ENCODE results near the gene TCERG1L.
"Not testable (repeated sequence)": the region's sequence is repeated elsewhere in the genome, so short reads cannot be mapped to it uniquely, and the experiment has no call there.

TCERG1L gene

DNA sequence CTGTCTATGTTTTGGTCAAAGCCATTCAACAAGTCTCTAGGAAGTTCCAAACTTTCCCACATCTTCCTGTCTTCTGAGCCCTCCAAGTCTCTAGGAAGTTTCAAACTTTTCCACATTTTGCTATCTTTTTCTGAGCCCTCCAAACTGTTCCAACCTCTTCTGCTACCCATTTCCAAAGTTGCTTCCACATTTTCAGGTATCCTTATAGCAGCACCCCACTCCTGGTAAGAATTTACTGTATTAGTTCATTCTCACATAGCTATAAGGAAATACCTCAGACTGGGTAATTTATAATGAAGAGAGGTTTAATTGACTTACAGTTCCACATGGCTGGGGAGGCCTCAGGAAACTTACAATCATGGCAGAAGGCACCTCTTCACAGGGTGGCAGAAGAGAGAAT lies 159.1 kb downstream of the TCERG1L start:
- not testable (repeated sequence) for H3K4me1 ChIP-seq (ENCODE audit: control insufficient read depth, insufficient read depth, low read length); H3K27me3 ChIP-seq (ENCODE audit: control insufficient read depth in 1 of 2, insufficient read depth in 2 of 2, low read length in 2 of 2); H3K36me3 ChIP-seq (ENCODE audit: control insufficient read depth in 2 of 2, insufficient read depth in 2 of 2, low read length in 2 of 2); H3K4me3 ChIP-seq (ENCODE audit: low read length in 2 of 2); H3K9ac ChIP-seq (ENCODE audit: low read length in 2 of 2); H3K9me3 ChIP-seq (ENCODE audit: control insufficient read depth in 2 of 2, low read length in 2 of 2); H3K27ac ChIP-seq (ENCODE audit: low read length)

DNA sequence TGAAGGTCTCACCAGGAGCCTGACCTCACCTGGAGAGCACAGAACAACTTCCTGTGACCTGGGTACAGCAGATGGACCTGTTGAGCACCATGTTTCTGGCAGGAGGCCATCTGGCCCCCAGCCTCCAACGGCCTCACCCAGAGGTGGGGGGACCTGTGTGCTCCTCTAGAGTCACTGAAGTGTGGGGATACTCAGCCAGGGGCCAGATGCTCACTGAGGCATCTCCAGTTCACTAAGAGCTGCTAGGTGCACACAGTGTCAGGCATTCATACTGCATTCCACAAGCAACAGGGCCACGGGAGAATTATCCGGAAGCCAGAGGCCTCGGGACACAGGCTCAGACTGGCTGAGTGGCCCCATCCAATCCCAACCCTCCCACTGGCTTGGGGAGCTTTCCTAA lies 161.4 kb downstream of the TCERG1L start:
- Histone ChIP-seq H3K27me3 (ENCODE audit: control insufficient read depth in 1 of 2, insufficient read depth in 2 of 2, low read length in 2 of 2) (peaks cover 2% of the 10 kb centered on the region in 2 donors), H3K36me3 (ENCODE audit: control insufficient read depth in 2 of 2, insufficient read depth in 2 of 2, low read length in 2 of 2) (no peaks in the 10 kb centered on the region)

DNA sequence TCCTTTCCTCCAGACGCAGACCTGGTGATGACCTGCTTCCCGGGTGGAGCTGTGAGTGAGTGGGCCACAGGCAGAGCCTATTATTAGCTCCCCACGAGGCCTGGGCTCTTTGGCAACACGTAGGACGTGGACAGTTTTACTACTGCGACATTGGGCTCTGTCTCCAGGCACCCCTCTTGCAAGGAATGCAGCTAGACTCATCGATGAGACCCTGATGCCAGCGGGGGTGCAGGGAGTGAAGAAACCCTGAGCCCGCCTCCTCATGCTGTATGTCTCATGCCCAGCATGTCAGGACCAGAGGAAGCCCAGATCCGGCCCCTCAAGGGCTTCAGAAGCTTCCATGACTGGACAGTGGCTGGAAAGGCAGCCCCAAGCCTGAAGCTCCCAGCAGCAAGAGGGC lies 161.9 kb downstream of the TCERG1L start:
- no peak overlapping the region for H3K9ac ChIP-seq (ENCODE audit: low read length in 2 of 2)
- H3K27me3 ChIP-seq (ENCODE audit: control insufficient read depth in 1 of 2, insufficient read depth in 2 of 2, low read length in 2 of 2), result peaks cover 0 to 2% of the 10 kb centered on the region in 2 donors
- H3K36me3 ChIP-seq (ENCODE audit: control insufficient read depth in 2 of 2, insufficient read depth in 2 of 2, low read length in 2 of 2), result no peaks in the 10 kb centered on the region
- peaks cover 6 to 7% of the 10 kb centered on the region in 2 donors for H3K9me3 ChIP-seq (ENCODE audit: control insufficient read depth in 2 of 2, low read length in 2 of 2)
- no peak overlapping the region for H3K27ac ChIP-seq (ENCODE audit: low read length)
- no peak overlapping the region for H3K4me3 ChIP-seq (ENCODE audit: low read length in 2 of 2)
- no peaks in the 10 kb centered on the region for H3K4me1 ChIP-seq (ENCODE audit: control insufficient read depth, insufficient read depth, low read length)

More for the DNA sequence above, 161.4 kb downstream of the TCERG1L start:
- H3K27ac ChIP-seq (ENCODE audit: low read length), result no peak overlapping the region
- no peaks in the 10 kb centered on the region for H3K4me1 ChIP-seq (ENCODE audit: control insufficient read depth, insufficient read depth, low read length)
- no peak overlapping the region for H3K4me3 ChIP-seq (ENCODE audit: low read length in 2 of 2)
- peaks cover 6 to 7% of the 10 kb centered on the region in 2 donors for H3K9me3 ChIP-seq (ENCODE audit: control insufficient read depth in 2 of 2, low read length in 2 of 2)
- H3K9ac ChIP-seq (ENCODE audit: low read length in 2 of 2), result no peak overlapping the region

DNA sequence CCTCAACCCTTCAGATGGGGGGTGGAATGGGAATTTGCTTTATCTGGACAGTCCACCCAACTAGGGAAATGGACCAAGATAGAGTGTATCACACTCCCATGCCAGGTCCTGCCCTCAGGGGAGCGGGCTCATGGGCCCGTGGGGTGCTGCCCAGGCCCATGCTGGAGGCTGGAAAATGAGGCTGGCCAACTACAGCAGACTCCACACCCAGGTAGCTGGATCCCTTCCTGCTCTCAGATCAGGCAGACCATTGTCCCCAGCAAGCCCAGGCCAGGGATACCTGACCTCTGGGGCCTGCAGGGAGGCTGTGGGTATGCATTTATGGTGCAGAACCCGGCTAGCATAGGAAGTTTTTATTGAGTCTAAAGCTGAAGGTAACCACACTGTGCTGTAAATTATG lies 162.4 kb downstream of the TCERG1L start:
- Histone ChIP-seq H3K9ac (ENCODE audit: low read length in 2 of 2) (no peak overlapping the region), H3K4me3 (ENCODE audit: low read length in 2 of 2) (no peak overlapping the region), H3K4me1 (ENCODE audit: control insufficient read depth, insufficient read depth, low read length) (no peaks in the 10 kb centered on the region), H3K36me3 (ENCODE audit: control insufficient read depth in 2 of 2, insufficient read depth in 2 of 2, low read length in 2 of 2) (no peaks in the 10 kb centered on the region), H3K27ac (ENCODE audit: low read length) (no peak overlapping the region), H3K9me3 (ENCODE audit: control insufficient read depth in 2 of 2, low read length in 2 of 2) (peaks cover 6 to 7% of the 10 kb centered on the region in 2 donors), H3K27me3 (ENCODE audit: control insufficient read depth in 1 of 2, insufficient read depth in 2 of 2, low read length in 2 of 2) (peaks cover 0 to 2% of the 10 kb centered on the region in 2 donors)

DNA sequence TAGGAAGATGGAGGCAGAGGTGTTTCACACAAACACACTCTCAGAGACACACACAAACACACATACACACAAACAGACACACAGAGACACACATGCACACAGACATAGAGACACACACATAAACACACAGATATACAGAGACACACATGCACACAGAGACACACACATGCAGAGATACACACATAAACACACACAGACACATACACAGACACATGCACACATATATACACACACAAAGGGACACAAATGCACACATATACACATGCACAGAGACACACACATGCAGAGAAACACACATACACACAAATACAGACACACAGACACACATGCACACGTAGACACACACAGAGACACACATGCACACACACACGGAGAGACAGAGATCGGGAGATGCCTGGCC lies 163.3 kb downstream of the TCERG1L start:
- Histone ChIP-seq H3K36me3 (ENCODE audit: control insufficient read depth in 2 of 2, insufficient read depth in 2 of 2, low read length in 2 of 2) (no peaks in the 10 kb centered on the region), H3K9ac (ENCODE audit: low read length in 2 of 2) (no peak overlapping the region), H3K9me3 (ENCODE audit: control insufficient read depth in 2 of 2, low read length in 2 of 2) (peaks cover 3 to 6% of the 10 kb centered on the region in 2 donors), H3K4me3 (ENCODE audit: low read length in 2 of 2) (no peak overlapping the region), H3K27me3 (ENCODE audit: control insufficient read depth in 1 of 2, insufficient read depth in 2 of 2, low read length in 2 of 2) (peaks cover 0 to 2% of the 10 kb centered on the region in 2 donors), H3K4me1 (ENCODE audit: control insufficient read depth, insufficient read depth, low read length) (no peaks in the 10 kb centered on the region), H3K27ac (ENCODE audit: low read length) (no peak overlapping the region)

DNA sequence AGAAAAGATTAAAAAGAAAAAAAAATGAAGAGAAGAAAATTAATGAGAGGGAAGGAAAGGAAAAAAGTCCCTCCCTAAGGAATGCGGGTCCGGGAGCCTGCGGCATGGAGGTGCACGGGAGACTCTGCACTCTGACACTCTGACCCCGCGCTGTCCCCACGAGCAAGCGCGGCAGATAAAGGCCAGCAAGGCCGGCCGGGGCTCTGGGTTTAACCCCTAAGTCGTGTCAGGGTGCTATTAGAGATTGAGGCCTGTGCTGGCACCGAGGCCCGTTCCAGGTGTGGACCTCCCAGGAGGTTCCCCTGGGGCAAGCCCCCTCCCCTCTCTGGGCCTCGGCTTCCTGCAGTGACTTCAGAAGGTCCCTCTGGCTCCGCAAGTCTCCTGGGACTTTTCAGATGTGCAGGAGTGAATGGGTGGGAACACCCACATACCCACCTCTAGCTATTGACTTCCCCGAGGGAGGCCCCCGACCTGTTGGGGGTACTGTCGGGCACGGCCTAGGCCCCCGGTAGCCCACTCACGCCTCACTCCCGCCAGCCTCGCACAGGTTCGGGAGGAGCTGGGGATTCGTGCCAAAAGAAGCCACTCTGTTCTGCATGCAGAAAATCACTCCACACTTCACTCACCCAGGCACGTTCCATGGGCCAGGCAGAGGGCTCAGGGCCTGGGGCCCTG lies 164.1 kb downstream of the TCERG1L start:
- Histone ChIP-seq H3K27me3 (ENCODE audit: control insufficient read depth in 1 of 2, insufficient read depth in 2 of 2, low read length in 2 of 2) (peaks cover 0 to 2% of the 10 kb centered on the region in 2 donors), H3K9me3 (ENCODE audit: control insufficient read depth in 2 of 2, low read length in 2 of 2) (peaks cover 3% of the 10 kb centered on the region in 2 donors), H3K4me3 (ENCODE audit: low read length in 2 of 2) (no peak overlapping the region), H3K4me1 (ENCODE audit: control insufficient read depth, insufficient read depth, low read length) (no peaks in the 10 kb centered on the region), H3K36me3 (ENCODE audit: control insufficient read depth in 2 of 2, insufficient read depth in 2 of 2, low read length in 2 of 2) (no peaks in the 10 kb centered on the region), H3K9ac (ENCODE audit: low read length in 2 of 2) (no peak overlapping the region), H3K27ac (ENCODE audit: low read length) (no peak overlapping the region)

DNA sequence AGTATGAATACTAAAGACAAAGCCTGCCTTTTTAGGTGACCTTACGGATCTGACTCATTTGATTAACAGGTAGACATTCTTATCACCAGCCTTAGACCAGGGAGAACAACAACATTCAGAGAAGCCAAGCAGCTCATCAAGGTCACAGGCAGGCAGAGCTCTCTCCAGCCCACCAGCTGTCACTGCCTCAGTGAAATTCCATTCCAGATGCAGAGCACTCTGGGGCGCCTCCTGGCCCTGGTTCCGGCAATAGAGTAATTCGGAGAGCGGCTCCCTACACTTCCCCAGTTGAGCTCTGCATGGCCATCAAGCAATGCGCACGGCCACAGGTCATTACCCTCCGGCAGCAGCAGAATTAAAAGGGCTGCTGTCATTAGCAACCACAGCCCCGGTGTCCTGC lies 164.7 kb downstream of the TCERG1L start:
- H3K4me1 ChIP-seq (ENCODE audit: control insufficient read depth, insufficient read depth, low read length), result no peaks in the 10 kb centered on the region
- no peak overlapping the region for H3K4me3 ChIP-seq (ENCODE audit: low read length in 2 of 2)
- no peak overlapping the region for H3K27ac ChIP-seq (ENCODE audit: low read length)
- peaks cover 0 to 5% of the 10 kb centered on the region in 2 donors for H3K27me3 ChIP-seq (ENCODE audit: control insufficient read depth in 1 of 2, insufficient read depth in 2 of 2, low read length in 2 of 2)
- no peaks in the 10 kb centered on the region for H3K36me3 ChIP-seq (ENCODE audit: control insufficient read depth in 2 of 2, insufficient read depth in 2 of 2, low read length in 2 of 2)
- H3K9ac ChIP-seq (ENCODE audit: low read length in 2 of 2), result no peak overlapping the region
- peaks cover 2 to 3% of the 10 kb centered on the region in 2 donors for H3K9me3 ChIP-seq (ENCODE audit: control insufficient read depth in 2 of 2, low read length in 2 of 2)

DNA sequence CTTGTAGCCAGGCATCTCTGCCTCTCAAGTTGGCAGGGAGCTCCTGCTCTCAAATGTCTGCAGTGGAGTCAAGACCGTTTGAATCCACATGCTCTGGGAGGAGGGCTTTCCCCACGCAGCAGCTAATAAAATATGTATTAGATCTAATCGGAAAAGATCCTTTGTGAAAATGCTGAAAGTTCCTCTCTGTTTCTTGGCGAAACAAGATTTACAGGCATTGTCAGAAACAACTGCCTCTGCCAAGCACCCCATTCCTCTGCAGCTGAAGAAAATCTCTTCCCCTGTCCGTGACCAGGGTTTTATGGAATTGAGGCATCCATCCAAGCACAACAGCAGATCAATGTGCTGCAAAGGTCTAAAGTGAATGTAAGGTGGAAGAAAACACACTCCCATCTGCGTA lies 165.8 kb downstream of the TCERG1L start:
- H3K36me3 ChIP-seq (ENCODE audit: control insufficient read depth in 2 of 2, insufficient read depth in 2 of 2, low read length in 2 of 2), result no peaks in the 10 kb centered on the region
- H3K4me3 ChIP-seq (ENCODE audit: low read length in 2 of 2), result no peak overlapping the region
- peaks cover 3 to 7% of the 10 kb centered on the region in 2 donors for H3K27me3 ChIP-seq (ENCODE audit: control insufficient read depth in 1 of 2, insufficient read depth in 2 of 2, low read length in 2 of 2)
- no peak overlapping the region for H3K27ac ChIP-seq (ENCODE audit: low read length)
- H3K9ac ChIP-seq (ENCODE audit: low read length in 2 of 2), result no peak overlapping the region
- H3K9me3 ChIP-seq (ENCODE audit: control insufficient read depth in 2 of 2, low read length in 2 of 2), result peaks cover 0 to 3% of the 10 kb centered on the region in 2 donors
- no peaks in the 10 kb centered on the region for H3K4me1 ChIP-seq (ENCODE audit: control insufficient read depth, insufficient read depth, low read length)

DNA sequence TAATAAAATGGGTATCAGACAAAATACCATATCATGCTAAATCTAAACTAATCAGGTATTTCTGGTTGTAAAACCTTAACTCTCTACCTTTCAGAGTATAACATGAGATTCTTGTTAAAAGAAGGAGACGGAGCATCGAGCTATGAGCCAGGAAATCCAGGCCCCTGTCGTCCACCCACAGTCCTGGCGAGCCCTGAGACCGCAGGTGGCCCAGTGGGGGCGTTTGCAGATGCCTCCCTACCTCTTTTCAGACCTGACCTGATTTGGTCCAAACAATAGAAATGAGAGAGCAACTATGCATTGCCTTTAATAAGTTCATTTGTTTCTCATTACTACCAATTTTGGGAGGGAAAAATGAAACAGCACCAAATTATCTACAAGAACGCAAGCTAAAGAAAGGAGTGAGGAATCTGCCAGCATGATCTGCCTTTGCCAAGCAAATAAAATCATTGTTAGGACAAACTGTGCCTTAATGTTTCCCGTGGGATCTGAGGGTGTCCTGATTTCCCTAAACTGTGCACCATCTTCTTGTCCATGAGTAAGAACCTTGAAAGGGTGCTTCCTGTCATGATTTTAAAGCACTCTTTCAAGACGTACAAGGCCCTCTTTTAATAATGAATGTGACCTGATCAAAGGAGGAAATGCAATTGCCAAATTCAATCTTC lies 166.7 kb downstream of the TCERG1L start:
- Histone ChIP-seq H3K4me1 (ENCODE audit: control insufficient read depth, insufficient read depth, low read length) (no peaks in the 10 kb centered on the region), H3K27me3 (ENCODE audit: control insufficient read depth in 1 of 2, insufficient read depth in 2 of 2, low read length in 2 of 2) (peaks cover 3 to 10% of the 10 kb centered on the region in 2 donors), H3K9ac (ENCODE audit: low read length in 2 of 2) (no peak overlapping the region), H3K9me3 (ENCODE audit: control insufficient read depth in 2 of 2, low read length in 2 of 2) (no peaks in the 10 kb centered on the region), H3K4me3 (ENCODE audit: low read length in 2 of 2) (no peak overlapping the region), H3K27ac (ENCODE audit: low read length) (no peak overlapping the region), H3K36me3 (ENCODE audit: control insufficient read depth in 2 of 2, insufficient read depth in 2 of 2, low read length in 2 of 2) (no peaks in the 10 kb centered on the region)

DNA sequence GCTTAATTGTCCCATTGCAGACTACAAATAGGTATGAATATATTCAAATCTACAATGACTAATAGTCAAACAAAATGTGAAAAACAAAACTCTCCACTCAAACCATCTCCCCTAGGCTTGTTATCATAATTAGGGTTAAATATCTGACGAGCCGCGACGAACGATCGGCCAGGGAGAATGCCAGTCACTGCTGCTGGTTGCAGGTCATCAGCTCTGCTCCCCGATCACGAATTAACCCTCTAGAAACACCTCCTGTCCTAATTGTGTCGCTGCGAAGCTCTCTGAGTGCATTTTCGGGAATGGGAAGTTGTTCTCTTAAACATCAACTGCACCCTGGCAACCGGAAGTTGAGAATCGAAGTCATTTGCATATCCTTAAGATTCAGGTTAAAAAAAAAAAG lies 167.3 kb downstream of the TCERG1L start:
- H3K27ac ChIP-seq (ENCODE audit: low read length), result no peak overlapping the region
- H3K27me3 ChIP-seq (ENCODE audit: control insufficient read depth in 1 of 2, insufficient read depth in 2 of 2, low read length in 2 of 2), result peaks cover 3 to 10% of the 10 kb centered on the region in 2 donors
- no peak overlapping the region for H3K4me3 ChIP-seq (ENCODE audit: low read length in 2 of 2)
- no peaks in the 10 kb centered on the region for H3K4me1 ChIP-seq (ENCODE audit: control insufficient read depth, insufficient read depth, low read length)
- H3K9ac ChIP-seq (ENCODE audit: low read length in 2 of 2), result no peak overlapping the region
- H3K9me3 ChIP-seq (ENCODE audit: control insufficient read depth in 2 of 2, low read length in 2 of 2), result no peaks in the 10 kb centered on the region
- H3K36me3 ChIP-seq (ENCODE audit: control insufficient read depth in 2 of 2, insufficient read depth in 2 of 2, low read length in 2 of 2), result no peaks in the 10 kb centered on the region

Data from stomach smooth muscle (tissue), 2 donors.